HepG2 (cell line): ENCODE results near the gene LYRM4. TPM values are rescaled to one million over a fixed set of nuclear protein-coding genes. Genes with fewer than 3 reads are reported as not detected.

Source experiments
- CHCHD3 ChIP-seq: sonication (generic); formaldehyde crosslinking; IDR thresholded peaks from 2 replicates; pipeline ENCODE4 v1.8.0; 2022; ENCODE audit warnings: mild to moderate bottlenecking, missing genetic modification reagents, moderate library complexity
- DNMT1 ChIP-seq: sonication (generic); formaldehyde crosslinking; IDR thresholded peaks from 2 replicates; pipeline ENCODE4 v1.5.1; 2020; ENCODE audit warnings: mild to moderate bottlenecking, missing genetic modification reagents
- ETV5 ChIP-seq: IDR thresholded peaks from 2 replicates; pipeline ENCODE4 v1.6.1; 2018; ENCODE audit warnings: missing biosample characterization, missing genetic modification reagents, inconsistent platforms, borderline replicate concordance
- IRF2 ChIP-seq: IDR thresholded peaks from 2 replicates; pipeline ENCODE4 v1.6.1; 2018; ENCODE audit warnings: missing genetic modification reagents, missing compliant biosample characterization
- JARID2 ChIP-seq: sonication (generic); formaldehyde crosslinking; IDR thresholded peaks from 2 replicates; pipeline ENCODE4 v1.8.1; 2023; ENCODE audit warnings: missing genetic modification reagents, inconsistent platforms; ENCODE audit not compliant: insufficient replicate concordance
- KAT7 ChIP-seq: IDR thresholded peaks from 2 replicates; pipeline ENCODE4 v1.6.1; 2018; ENCODE audit warnings: borderline replicate concordance, missing compliant biosample characterization
- KLF15 ChIP-seq: sonication (generic); formaldehyde crosslinking; IDR thresholded peaks from 2 replicates; pipeline ENCODE4 v1.8.1; 2023; ENCODE audit warnings: borderline replicate concordance, mild to moderate bottlenecking, inconsistent platforms, missing genetic modification reagents, mixed read lengths
- PAXIP1 ChIP-seq: sonication (generic); formaldehyde crosslinking; conservative IDR thresholded peaks from 2 replicates; pipeline ENCODE4 v1.4.0; 2020; ENCODE audit warnings: mild to moderate bottlenecking, missing genetic modification reagents, moderate library complexity
- PHF20 ChIP-seq: sonication (generic); formaldehyde crosslinking; IDR thresholded peaks from 2 replicates; pipeline ENCODE4 v1.5.0; 2020; ENCODE audit warnings: mild to moderate bottlenecking, missing genetic modification reagents
- PTBP1 ChIP-seq: fragments of 200-400 bp; formaldehyde crosslinking; IDR thresholded peaks from 2 replicates; pipeline ENCODE4 v1.6.1; 2018; ENCODE audit warnings: low read length, low read depth; ENCODE audit not compliant: poor library complexity, severe bottlenecking
- RFXANK ChIP-seq: IDR thresholded peaks from 2 replicates; pipeline ENCODE4 v1.6.1; 2016
- THAP8 ChIP-seq: sonication (generic); formaldehyde crosslinking; IDR thresholded peaks from 2 replicates; pipeline ENCODE4 v1.5.1; 2020; ENCODE audit warnings: missing genetic modification reagents, mild to moderate bottlenecking, borderline replicate concordance
- ZNF160 ChIP-seq: sonication (generic); formaldehyde crosslinking; IDR thresholded peaks from 2 replicates; pipeline ENCODE4 v1.8.0; 2022; ENCODE audit warnings: mild to moderate bottlenecking, inconsistent platforms, missing genetic modification reagents
- ZNF30 ChIP-seq: sonication (generic); formaldehyde crosslinking; IDR thresholded peaks from 2 replicates; pipeline ENCODE4 v1.5.0; 2020; ENCODE audit warnings: mild to moderate bottlenecking, missing genetic modification reagents
- ZNF567 ChIP-seq: sonication (generic); formaldehyde crosslinking; IDR thresholded peaks from 2 replicates; pipeline ENCODE4 v1.8.1; 2023; ENCODE audit warnings: mild to moderate bottlenecking, missing genetic modification reagents, borderline replicate concordance
- polyA plus RNA-seq, 8 experiments: library from polyadenylated mRNA; depleted of rRNA in 3 of 8; stranded (reverse) in 7 of 8; unstranded in 1 of 8; fragments of >200 nt; fragmentation: Illumina TruSeq in 4 of 8; extraction: Trizol in 4 of 8; gene quantifications; 2 replicates each; pipeline versions ENCODE4 v1.2.1 to v1.2.3, GENCODE V29; 2011 to 2016; ENCODE audit warnings: low read depth in 4 of 8, missing spikeins in 1 of 8, mixed read lengths in 1 of 8; ENCODE audit not compliant: insufficient read depth in 1 of 8
- total RNA-seq, 5 experiments: library from RNA; depleted of rRNA; stranded (reverse); fragments of >200 nt; fragmentation: Illumina TruSeq; extraction: Trizol; gene quantifications; 2 replicates each; pipeline ENCODE4 v1.2.3, GENCODE V29; 2016; ENCODE audit warnings: low read depth in 1 of 5
- TF ChIP-seq, protein P1 (sequence below): sonication (generic); formaldehyde crosslinking; IDR thresholded peaks from 2 replicates; pipeline ENCODE4 v1.4.0; 2020; ENCODE audit warnings: missing genetic modification reagents
- TF ChIP-seq, protein P2 (sequence below): sonication (generic); formaldehyde crosslinking; IDR thresholded peaks from 2 replicates; pipeline ENCODE4 v1.9.0; 2021; ENCODE audit warnings: missing genetic modification reagents, borderline replicate concordance

Gene LYRM4
- total and polyA plus RNA-seq, 2 of the 13 experiments (the other 11 are each of a cell fraction or from before 2014, with no cell fraction given), result 64.6 to 67.5 TPM

DNA sequence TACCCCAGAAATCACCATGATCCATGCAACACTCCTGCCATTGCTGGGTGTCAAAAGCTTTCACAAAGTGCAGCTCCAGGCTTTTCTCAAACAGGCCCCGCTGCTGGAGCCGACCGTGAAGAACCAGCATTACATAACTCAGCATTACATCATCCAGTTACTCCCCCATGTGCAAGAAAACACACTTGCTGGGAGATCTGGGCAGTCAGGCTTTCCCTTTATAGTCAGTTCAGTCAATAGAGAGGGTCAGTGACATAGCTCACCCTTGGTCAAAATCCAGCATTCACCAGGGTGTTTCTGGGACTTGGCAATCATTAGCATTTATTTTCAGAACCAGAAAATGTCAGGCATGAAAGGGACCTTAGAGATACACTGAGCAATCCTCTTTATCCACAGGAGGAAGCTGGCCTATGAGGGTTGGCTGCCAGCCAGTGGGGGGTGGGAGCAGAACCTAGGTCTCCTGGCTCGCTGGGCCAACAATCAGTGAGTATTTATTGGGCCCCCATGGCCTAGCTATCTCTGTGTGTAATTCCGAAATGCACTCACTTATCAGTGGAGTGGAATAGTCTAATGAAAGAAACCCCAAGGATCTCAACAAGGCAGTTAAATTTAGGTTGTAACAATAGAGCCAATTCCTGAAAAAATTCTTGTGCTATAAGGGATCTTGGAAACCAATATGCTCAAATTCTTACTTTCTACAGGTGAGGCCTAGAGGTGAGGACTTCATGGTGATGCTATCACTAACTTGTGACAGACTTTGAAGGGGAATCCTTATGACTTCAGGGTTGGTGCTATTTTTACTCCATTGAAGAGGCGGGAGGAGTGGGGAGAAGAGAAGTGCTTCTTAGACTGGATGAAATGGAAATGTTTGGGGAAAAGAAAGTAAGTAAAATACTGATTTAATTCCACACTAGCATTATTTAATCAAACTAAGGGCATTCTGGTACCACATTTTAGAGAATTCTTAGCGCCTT lies 54.6 kb downstream of the LYRM4 start (continued):
- TF ChIP-seq, protein P1, sequence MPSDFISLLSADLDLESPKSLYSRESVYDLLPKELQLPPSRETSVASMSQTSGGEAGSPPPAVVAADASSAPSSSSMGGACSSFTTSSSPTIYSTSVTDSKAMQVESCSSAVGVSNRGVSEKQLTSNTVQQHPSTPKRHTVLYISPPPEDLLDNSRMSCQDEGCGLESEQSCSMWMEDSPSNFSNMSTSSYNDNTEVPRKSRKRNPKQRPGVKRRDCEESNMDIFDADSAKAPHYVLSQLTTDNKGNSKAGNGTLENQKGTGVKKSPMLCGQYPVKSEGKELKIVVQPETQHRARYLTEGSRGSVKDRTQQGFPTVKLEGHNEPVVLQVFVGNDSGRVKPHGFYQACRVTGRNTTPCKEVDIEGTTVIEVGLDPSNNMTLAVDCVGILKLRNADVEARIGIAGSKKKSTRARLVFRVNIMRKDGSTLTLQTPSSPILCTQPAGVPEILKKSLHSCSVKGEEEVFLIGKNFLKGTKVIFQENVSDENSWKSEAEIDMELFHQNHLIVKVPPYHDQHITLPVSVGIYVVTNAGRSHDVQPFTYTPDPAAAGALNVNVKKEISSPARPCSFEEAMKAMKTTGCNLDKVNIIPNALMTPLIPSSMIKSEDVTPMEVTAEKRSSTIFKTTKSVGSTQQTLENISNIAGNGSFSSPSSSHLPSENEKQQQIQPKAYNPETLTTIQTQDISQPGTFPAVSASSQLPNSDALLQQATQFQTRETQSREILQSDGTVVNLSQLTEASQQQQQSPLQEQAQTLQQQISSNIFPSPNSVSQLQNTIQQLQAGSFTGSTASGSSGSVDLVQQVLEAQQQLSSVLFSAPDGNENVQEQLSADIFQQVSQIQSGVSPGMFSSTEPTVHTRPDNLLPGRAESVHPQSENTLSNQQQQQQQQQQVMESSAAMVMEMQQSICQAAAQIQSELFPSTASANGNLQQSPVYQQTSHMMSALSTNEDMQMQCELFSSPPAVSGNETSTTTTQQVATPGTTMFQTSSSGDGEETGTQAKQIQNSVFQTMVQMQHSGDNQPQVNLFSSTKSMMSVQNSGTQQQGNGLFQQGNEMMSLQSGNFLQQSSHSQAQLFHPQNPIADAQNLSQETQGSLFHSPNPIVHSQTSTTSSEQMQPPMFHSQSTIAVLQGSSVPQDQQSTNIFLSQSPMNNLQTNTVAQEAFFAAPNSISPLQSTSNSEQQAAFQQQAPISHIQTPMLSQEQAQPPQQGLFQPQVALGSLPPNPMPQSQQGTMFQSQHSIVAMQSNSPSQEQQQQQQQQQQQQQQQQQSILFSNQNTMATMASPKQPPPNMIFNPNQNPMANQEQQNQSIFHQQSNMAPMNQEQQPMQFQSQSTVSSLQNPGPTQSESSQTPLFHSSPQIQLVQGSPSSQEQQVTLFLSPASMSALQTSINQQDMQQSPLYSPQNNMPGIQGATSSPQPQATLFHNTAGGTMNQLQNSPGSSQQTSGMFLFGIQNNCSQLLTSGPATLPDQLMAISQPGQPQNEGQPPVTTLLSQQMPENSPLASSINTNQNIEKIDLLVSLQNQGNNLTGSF (CRISPR knock-in tag), result no peak
- TF ChIP-seq IRF2 (CRISPR knock-in tag) (peak; percentile 90; the same call in 1 of the 2 replicates), KAT7 (peak; percentile 25; the same call in 1 of the 2 replicates), CHCHD3 (peak; percentile 74; the same call in 1 of the 2 replicates), RFXANK (CRISPR knock-in tag) (no peak), PHF20 (CRISPR knock-in tag) (peak; percentile 50; the same call in 1 of the 2 replicates), JARID2 (CRISPR knock-in tag) (no peak), PAXIP1 (CRISPR knock-in tag) (peak; percentile 93), DNMT1 (CRISPR knock-in tag) (no peak), ETV5 (no peak; the same call in 1 of the 2 replicates), KLF15 (no peak), ZNF567 (CRISPR knock-in tag) (no peak), PTBP1 (no peak), ZNF30 (no peak), THAP8 (CRISPR knock-in tag) (no peak), ZNF160 (peak; percentile 23; the same call in 1 of the 2 replicates)
- TF ChIP-seq, protein P2, sequence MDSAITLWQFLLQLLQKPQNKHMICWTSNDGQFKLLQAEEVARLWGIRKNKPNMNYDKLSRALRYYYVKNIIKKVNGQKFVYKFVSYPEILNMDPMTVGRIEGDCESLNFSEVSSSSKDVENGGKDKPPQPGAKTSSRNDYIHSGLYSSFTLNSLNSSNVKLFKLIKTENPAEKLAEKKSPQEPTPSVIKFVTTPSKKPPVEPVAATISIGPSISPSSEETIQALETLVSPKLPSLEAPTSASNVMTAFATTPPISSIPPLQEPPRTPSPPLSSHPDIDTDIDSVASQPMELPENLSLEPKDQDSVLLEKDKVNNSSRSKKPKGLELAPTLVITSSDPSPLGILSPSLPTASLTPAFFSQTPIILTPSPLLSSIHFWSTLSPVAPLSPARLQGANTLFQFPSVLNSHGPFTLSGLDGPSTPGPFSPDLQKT (CRISPR knock-in tag), result no peak
